Ovary (tissue), 3 donors: ENCODE results near the gene TRABD2B.

Source experiments
- POLR2A ChIP-seq: fragments of 450-650 bp; IDR thresholded peaks from one replicate; pipeline ENCODE4 v1.6.1; 2017; ENCODE audit warnings: antibody characterized with exemption, mild to moderate bottlenecking, moderate library complexity
- TF ChIP-seq, protein P1 (sequence below), 3 donors: fragments of 450-650 bp in 2 of 3; fragments of 200-600 bp in 1 of 3; IDR thresholded peaks; one replicate each; pipeline versions ENCODE4 v1.5.1 to v1.8.0; 2016 to 2022; ENCODE audit warnings: antibody characterized with exemption in 3 of 3, mild to moderate bottlenecking in 1 of 3
- donor health status: DM: no; HTN: no; CAD: no.

- TF ChIP-seq, protein P1, sequence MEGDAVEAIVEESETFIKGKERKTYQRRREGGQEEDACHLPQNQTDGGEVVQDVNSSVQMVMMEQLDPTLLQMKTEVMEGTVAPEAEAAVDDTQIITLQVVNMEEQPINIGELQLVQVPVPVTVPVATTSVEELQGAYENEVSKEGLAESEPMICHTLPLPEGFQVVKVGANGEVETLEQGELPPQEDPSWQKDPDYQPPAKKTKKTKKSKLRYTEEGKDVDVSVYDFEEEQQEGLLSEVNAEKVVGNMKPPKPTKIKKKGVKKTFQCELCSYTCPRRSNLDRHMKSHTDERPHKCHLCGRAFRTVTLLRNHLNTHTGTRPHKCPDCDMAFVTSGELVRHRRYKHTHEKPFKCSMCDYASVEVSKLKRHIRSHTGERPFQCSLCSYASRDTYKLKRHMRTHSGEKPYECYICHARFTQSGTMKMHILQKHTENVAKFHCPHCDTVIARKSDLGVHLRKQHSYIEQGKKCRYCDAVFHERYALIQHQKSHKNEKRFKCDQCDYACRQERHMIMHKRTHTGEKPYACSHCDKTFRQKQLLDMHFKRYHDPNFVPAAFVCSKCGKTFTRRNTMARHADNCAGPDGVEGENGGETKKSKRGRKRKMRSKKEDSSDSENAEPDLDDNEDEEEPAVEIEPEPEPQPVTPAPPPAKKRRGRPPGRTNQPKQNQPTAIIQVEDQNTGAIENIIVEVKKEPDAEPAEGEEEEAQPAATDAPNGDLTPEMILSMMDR (IDR thresholded peaks at IDR 0.05): no peak
- TF ChIP-seq POLR2A: no peak
These were observed 1.7 kb downstream of the TRABD2B start for GRCh38 chr1:47995306-47996050.
